Effector CD8-positive, alpha-beta T cell (primary cell): ENCODE results near the gene TMEM186.
"Not testable (repeated sequence)": the region's sequence is repeated elsewhere in the genome, so short reads cannot be mapped to it uniquely, and the experiment has no call there.

ENCODE experiments used
- DNase-seq: peaks from one replicate; lab custom pipeline; 2025; lab: John Stamatoyannopoulos, UW
- total RNA-seq, 4 experiments: gene quantifications; one replicate each; lab custom pipeline; 2026; lab: John Stamatoyannopoulos, UW

Gene TMEM186, protein sequence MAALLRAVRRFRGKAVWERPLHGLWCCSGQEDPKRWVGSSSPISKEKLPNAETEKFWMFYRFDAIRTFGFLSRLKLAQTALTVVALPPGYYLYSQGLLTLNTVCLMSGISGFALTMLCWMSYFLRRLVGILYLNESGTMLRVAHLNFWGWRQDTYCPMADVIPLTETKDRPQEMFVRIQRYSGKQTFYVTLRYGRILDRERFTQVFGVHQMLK
- 7.0 to 10.7 (median 8.5) reads per million in 4 experiments for total RNA-seq

DNA sequence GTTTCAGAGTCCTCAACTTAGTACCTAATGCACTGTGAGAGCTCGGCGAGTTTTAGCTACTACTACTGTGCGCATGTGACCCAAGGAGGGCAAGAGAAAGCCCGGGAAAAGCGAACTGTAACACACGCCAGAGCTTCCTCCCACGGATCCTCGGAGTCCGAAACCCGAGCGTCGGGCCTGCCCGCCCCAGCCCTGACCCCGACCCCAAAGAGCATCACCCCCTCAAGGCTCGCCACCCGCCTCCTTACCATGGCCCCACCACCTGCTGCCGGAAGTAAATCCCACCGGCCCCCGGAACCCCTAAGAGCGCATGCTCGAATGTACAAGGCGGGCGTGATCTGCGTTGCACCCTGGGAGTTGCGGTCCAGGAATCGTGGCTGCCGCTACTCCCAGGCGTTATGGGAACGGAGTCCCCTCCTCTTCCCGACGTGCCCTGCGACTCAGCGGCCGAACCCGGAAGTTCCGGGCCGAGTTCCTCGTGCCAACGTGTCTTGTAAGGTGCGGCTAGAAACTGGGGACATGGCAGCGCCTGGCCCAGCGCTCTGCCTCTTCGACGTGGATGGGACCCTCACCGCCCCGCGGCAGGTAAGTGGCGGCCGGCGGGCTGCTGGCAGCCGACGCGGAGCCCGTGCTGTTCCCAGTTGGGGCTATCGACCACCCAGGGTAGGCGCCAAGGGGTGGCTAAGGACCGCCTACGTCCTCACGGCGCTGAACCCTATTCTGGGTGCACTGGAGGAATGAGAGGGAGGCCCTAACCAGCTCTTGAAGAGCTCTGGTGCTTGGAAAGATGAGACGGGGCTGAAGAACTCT lies at the start of gene TMEM186, which contains the start of gene PMM2:
TSS of gene TMEM186 (minus strand) at position 276 of the 810 bp plus-strand sequence. CDS start at position 251, 25 bp downstream.
TSS of gene PMM2 (plus strand) at position 476 of the 810 bp plus-strand sequence. CDS start at position 520, 44 bp downstream.
- DNase-seq: peak; percentile 93

DNA sequence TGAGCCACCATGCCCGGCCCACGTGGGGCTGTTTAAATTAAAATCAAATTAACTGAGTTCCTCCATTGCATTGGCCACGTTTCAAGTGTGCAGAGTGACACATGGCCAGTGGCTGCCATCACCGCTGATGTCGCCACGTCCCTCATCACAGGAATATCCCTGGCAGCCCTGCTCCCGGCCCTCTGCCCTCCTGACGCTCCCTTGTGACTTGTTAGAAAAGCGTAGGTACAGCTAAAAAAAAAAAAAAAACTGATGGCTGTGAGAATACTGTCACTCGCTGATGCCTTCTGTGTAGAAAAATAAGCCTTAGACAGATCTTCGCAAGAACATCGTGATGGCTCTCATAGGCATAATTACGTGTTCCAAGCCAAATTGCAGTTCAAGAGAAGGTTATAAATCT lies 49.7 kb upstream of the TMEM186 start:
- no peak for DNase-seq

DNA sequence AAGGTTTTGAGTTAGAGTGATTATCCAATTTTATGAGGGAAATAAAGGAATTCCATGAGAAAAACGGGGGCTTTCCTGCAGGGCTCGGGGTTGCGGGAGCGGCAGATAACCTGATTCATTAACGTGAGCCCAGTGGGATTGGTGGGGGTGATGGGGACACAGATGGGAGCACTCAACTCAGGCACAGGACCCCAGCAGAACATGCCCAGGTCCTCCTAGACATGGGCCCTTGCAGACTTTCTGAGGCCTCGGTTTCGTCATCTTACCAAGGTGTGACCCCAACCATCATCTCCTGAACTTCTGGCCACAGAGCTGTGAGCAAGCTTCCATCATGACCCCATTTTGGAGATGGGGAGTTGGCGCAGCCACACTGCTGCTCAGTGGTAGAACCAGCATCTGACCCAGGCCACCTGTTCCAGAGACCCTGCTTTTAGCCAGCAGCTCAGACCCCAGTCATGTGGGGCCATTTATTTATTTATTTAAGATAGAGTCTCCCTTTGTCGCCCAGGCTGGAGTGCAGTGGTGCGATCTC lies 49.0 kb upstream of the TMEM186 start:
- no peak for DNase-seq

DNA sequence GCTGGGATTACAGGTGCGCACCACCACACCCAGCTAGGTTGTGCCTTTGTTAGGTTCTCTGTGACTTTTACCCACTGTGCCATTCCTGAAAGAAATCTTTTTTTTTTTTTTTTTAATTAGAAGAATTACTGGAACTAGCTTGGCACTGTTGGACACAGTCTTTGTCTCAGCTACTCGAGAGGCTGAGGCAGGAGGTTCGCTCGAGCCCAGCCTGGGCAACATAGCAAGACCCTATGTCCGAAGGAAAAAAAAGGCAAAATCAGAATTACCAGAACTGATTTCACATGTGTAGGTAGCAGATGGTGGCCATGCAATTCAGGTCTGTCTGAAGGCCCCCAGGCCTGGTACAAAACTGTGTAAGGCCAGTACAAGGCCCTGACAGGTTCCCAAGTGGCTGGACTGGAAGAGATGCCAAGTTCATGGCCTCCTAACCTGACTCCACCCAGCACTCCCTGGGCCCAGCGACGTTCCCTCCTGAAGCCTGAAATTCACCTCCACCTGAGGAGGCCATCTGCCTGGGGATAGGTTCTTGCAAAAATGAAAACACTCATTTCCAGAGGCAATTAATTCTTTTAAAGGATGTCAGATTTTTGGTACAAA lies 48.4 kb upstream of the TMEM186 start:
- no peak for DNase-seq

DNA sequence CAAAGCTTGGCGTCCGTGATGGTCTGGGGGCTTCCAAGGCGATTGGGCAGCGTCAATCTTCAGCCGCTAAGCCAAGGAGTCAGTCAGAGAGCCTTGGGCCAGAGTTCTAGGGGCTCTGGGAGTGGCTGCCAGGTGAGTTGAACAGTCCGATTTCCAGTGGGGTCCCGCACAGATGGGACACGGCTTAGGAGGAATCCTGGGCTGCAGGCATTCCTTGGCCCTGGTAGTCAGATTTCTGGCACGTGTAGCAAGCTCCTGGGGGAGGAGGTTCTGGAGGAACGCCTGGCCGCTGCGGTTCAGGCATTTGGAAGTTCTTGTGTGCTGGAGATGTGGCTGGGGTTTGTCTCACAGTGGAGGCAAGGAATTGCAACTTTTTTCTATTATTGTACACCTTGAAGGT lies 45.9 kb upstream of the TMEM186 start:
- DNase-seq: not testable (repeated sequence)

DNA sequence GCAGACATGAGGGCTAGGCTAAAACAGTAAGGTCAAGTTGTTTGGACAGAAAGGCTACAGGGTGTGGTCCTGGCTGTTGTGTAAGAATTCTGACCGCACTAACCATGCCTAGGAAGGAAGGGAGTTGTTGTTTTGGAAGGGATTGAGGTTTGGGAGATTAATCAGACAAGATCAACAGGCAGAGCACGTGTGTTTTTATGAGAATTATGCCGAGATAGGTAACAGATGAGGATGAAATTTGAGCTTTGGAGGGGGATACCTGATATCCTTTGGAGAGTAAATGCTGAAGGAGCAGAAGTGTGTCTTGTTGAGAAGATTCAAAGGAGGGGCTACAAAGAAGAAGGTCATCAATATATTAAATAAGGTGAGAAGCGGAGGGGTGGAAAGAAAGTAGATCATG lies 44.6 kb upstream of the TMEM186 start:
- not testable (repeated sequence) for DNase-seq

DNA sequence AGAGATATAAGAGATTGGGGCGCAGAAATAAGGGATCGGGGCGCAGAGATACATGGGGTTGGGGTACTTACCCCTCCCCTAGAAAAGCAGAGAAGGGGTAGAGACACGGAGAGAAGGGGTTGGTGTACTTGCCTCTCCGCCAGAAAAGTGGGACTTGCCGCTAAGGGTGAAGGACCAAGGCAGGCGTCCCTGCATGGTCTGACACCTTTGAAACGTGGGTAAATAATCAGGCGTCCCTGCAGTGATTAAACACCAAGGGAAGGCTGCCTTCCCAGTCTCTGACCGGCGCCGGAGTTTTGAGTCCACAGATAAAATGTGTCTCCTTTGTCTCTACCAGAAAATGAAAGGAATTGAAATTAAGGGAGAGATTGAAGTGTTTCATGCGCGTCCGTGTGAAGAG lies 40.2 kb upstream of the TMEM186 start:
- not testable (repeated sequence) for DNase-seq

DNA sequence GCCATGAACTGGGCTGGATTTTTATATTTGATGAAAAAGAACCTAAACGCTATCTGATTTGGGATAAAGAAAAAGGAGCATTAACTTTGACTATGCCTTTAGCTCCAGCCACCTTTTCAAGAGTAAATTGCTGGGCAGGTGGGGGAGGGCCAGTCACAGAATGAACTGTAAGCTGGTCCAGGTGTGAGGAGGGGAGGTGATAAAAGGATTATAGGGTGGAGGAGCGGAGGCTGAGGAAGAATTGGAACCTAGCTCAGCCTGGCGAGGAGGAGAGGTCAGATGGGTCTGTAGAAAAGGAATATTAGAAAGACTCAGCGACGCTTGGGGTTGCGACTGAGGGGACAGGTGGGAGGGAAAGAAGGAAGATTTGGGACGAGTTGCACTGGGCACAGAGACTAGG lies 39.4 kb upstream of the TMEM186 start:
- DNase-seq: not testable (repeated sequence)

DNA sequence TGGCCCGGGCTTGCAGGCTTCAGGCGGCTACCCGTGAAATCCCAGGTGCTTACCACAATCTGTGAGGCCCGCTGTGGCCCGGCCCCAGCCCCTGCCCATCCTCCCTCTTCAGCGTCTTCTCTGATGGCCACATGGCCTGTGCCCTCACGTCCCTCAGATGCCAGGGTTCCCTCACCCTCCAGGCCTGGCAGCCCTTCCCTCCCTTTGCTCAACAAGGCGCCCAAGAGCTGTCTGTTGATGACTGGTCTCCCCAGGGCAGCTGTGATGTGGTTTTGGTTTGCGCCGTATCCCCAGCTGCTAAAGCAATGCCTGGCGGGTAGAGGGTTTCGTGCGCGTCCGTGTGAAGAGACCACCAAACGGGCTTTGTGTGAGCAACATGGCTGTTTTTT lies 35.3 kb upstream of the TMEM186 start:
- DNase-seq: no peak

DNA sequence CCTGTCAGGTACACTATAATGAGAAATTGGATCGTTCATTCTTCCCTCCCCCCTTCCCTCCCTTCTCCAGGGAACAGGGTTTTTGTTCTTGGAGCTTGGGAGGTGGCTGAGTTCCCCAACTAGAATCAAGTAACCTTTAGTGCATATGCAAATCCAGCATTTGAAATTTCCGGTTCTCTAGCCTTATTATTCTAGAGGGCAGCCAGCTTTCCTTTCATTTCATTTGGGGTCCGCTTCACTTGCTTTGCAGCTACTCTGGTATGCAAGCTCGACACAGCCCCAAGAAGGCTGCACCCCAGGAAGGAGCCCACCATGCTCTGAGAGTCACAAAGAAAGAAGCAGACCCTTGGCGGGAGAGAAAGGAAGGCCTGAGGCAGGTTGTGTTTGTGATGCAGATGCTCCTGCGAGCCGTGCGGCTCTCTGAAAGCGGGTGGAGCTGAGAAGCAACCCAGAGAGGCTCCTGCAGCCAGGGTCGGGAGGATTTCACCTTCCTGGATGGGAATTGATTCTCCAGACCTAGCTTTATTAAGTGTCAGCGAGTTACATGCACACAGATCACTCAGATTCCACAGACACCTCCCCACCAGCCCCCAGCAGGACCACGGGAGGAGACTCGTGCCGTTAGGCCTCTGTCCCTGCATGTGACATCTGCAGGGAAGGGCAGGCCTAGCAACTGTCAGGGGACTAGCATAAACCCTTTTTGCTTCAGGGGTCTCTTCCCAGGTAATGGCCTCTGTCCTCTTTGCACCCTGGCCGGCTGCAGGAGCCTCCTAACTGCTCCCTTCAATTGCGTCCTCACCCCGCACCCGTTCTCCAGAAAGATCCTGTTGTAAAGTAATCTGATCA lies 34.7 kb upstream of the TMEM186 start:
- no peak for DNase-seq

DNA sequence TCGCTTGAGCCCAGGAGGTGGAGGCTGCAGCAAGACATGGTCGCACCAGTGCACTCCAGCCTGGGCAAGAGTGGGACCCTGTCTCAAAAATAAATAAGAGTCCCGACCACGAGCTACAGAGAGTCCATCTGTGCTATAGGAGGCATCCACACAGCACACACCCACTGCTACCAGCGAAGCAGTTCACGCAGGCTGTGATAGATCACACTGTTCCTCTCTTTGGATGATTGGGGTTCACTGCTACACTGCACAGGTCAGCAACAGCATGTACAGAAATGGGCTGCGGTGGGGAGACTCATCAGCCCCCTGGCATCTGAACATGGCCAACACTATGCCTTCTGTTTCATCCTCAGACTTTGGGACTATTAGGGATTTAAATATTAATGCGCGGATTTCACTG lies 34.0 kb upstream of the TMEM186 start:
- DNase-seq: no peak

DNA sequence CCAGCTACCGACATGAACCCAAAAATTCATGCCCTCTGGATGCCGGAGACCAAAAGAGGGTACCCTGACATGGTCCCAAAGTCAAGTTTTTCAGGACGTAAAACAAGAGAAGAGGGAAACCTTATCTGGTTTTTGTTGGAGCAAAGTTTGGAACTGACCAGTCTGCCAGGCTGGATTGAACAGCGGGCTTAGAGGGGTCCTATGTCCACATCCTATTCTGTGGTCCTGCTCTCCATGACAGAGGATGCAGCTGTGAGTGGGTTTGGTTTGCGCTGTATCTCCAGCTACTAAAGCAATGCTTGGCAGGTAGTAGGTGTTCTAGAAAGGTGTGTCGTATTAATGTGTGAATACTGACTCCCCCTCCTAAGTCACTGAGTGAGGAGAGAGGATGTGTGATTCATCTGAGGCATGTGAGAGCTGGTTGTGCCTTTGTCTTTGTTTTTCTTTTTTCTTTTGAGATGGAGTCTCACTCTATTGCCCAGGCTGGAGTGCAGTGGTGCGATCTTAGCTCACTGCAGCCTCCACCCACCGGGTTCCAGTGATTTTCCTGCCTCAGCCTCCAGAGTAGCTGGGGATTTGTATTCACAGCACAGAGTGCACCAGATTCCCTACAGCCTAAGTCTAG lies 31.2 kb upstream of the TMEM186 start:
- DNase-seq: no peak

DNA sequence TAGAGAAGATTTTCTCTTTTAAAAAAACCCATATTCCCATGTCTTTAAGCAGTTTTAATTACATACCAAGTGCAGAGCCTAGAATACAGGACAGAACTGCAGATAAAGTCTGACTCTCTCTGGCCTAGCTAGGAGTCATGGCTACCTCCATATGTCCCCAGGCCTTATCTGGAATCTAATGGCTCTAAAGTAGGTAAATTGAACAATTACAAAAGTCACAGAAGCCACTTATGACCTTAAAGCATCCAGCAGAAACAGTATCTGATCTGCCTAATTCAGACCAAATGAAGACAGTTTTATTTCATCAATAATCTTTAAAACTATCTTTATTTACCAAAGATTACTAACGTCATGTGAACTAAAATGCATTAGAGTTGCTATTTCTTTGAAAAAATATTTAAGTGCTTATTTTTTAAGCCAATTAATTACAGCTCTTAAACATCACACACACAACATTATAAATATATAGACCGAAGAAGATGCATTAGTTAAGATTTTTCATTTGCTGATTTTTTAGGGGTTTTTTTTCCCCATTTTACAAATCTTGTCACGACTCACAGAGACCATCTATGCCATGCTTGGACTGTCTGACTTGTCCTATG lies 28.9 kb upstream of the TMEM186 start:
- DNase-seq: no peak

DNA sequence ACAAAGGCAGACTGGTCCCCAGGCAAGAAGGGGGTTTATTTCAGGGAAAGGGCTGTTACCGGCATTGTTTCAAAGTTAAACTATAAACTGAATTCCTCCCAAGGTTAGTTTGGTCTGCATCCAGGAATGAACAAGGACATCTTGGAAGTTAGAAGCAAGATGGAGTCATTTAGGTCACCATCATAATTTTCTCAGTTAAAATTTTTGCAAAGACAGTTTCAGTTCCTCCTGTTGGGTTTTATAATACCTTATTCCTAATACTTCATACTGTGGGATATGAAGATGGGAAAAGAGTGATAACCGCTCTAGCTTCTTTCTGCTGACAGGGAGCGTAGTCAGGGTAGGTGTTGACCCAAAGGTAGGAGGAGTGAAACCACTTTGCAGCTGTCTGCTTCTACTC lies 25.0 kb upstream of the TMEM186 start:
- DNase-seq: no peak

DNA sequence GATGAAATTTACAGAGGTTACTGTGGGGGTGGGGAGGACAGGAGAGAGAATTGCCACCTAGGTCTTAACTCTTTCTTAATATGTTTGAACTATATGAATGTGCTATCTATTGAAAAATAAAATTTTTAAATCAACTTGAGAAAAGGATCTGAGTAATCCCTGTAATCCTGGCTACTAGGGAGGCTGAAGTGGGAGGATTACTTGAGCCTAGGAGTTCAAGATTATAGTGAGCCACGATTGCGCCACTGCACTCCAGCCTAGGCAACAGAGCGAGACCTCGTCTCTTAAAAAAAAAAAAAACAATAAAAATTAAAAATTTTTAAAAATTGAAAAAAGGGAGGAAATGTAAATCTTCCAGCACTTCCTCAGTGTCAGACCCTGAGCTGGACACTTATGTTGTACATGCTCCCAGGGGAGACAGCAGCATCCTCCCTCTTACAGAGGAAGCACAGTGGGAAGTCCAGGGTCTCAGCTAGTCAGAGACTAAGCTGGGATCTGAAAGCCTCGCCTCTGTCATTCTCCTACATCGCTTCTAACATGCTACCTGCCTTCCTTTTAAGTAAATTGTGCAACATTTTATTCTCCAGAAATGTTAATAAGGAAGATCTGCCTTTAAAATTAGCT lies 22.1 kb upstream of the TMEM186 start:
- DNase-seq: no peak

DNA sequence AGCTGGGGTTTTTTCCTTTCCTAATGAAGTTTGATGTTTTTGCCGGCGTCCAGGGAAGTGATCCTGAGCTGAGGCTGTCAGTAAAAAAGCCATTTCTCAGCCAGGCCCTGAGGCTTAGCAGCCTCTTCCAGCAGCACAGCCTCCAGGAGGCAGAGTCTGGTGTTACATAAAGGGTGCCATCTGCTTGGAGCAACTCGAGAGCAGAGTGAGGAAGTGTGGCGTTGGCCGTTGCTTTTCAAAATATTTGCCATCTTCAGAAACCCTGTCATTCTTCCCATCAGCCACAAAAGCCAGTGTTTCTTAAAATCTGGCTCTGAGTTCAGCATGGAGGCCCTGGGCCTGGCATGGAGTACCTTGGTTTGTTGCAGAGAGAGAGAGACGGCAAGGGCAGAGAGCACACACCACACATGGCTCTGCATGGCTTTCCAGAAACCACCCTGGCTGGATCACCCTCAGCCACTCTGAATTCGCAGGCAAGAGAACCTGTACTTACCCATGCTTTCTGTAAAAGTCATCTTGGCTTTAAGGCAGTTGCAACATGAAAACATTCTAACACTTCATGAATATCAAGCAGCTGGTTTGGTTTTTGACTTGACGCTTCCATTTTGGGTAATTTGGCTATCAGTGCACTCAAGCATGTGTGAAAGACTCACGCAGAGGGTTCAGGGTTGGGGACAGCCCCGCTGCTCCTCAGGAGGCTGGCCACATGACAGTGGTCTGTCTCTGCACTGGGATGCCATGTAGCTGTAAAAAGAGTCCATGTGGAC lies 21.2 kb upstream of the TMEM186 start:
- no peak for DNase-seq

DNA sequence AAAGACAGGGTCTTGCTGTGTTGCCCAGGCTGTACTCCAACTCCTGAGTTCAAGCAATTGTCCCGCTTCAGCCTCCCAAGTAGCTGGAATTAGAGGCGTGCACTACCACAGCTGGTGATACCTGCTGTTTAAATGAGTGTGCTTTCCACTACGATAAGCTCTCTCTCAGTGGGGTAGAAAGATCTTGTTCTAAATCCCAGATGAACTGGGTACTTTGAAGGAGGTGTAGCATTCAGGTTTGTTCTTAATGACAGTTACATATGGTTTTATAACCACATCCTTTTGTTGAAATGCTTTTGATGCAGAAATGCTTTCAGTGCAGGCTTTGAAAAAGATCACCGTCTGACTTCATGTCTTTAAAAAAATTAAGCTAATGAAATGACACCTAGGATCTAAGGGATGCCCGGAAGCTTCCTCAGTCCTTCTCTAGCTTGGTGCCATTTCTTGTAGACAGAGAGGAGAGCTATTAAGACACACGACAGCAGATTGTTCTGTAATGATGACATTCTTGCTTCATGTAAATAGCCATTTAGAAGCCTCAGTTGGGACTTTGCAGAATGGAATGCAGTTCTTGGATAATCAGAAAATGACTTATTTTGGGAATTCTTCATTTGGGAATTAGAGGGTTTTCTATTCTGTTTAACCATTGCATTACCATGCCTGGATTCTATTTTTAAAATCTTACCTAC lies 19.7 kb upstream of the TMEM186 start:
- DNase-seq: no peak

DNA sequence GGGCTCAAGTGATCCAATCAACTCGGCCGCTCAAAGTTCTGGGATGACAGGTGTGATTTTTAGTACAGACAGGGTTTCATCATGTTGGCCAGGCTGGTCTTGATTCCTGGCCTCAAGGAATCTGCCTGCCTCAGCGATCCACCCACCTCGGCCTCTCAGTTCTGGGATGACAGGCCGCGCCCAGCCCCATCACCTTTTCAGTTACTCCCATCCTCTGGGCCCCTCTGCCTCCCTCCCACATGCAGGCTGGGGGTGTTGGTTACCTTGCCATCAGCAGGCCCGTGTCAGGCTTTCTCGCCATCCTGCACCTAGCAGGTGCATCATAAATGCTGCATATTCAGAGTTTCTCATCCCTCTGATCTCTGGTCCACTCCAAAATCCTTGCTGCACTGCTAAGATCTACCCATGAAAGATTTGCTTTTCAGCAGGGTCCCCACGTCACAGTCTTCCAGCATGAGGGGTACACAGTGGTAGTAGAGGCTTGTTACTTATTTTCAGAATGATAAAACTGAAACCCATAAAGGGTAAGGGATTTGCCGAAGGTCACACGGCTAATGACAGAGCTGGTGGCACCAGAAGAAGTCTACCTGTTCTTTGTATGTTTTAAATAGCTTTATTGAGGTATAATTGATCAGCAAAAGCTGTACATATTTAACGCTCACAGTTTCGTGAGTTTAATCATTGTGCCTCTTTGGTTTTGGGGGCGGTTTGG lies 16.8 kb upstream of the TMEM186 start:
- no peak for DNase-seq
